Measurements from ENCODE around the gene GRIK4.

- TF ChIP-seq CTCF (IDR thresholded peaks at IDR 0.05) (no peak), POLR2A (IDR thresholded peaks at IDR 0.05) (no peak)
Observed at GRCh38 chr11:120586728-120587127, 75.2 kb downstream of the GRIK4 start.
